HG03159 (cell line): ENCODE data around the gene AVPR1A.

ENCODE experiments used
- ATAC-seq: cut with Tn5 transposase; IDR thresholded peaks from one replicate; pipeline ENCODE4 v1.9.1; 2021; ENCODE audit warnings: mild to moderate bottlenecking, moderate library complexity; ENCODE audit not compliant: unreplicated experiment

Gene AVPR1A

GRCh38 chr12:63095369-63095980 lies 55.5 kb downstream of the AVPR1A start:
- no peak for ATAC-seq

DNA sequence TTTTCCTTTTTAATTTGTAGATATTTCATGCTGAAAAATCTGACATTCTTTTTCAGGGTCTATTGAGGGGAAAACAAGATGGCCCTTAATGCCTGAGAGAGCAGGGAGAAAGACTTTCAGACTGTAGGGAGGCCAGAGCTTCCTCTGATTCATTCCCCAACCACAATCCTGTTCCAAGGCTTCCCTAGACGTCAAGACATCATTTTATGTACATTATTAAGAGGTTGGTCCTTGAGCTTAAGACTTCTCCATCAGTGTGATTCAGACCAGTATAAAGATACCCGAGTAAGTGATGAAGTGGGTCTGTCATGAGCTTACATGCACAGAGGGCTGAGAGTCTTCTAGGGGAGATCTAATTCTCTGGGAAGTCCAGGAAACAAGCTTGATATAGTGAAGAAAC lies 57.3 kb downstream of the AVPR1A start:
- ATAC-seq = no peak

- ATAC-seq = no peak
Measured at GRCh38 chr12:63093084-63093483, 57.9 kb downstream of the AVPR1A start.
